ENCODE results near the gene ANO4.

The ANO4 gene

GRCh38 chr12:101173197-101173749, 378.7 kb downstream of the ANO4 start:
- peaks cover 0 to 5% (median 0%) of the 10 kb centered on the region in 3 donors for H3K9me3 ChIP-seq
- H3K4me3 ChIP-seq, result no peak overlapping the region
- no peaks in the 10 kb centered on the region for H3K27me3 ChIP-seq
- no peak for DNase-seq
- H3K4me1 ChIP-seq, result no peaks in the 10 kb centered on the region
- H3K27ac ChIP-seq, result no peak overlapping the region
- intact Hi-C loops (cut with DNase I; ENCODE audit: low total_unique reads), result no loop called here
- no peak for TF ChIP-seq CTCF (IDR thresholded peaks at IDR 0.05)
- no peaks in the 10 kb centered on the region for H3K36me3 ChIP-seq

DNA sequence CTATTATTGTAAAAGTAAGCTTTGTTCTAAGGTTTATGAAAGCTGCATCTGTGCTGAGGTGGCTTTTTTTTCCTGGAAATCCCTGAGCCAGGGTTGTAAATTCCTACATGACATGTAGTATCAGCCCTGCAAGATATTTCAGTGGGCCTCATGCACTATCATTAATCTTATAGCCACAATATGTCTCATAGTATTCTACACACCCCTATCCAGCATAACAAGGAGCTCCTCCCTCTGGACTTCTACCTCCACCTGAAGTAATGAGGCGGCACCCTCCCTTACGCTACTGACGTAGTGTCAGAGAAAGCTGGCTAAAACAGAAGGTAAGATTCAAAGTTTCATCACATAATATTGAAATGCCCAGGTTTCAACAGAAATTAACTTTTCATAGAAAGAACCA, 380.0 kb downstream of the ANO4 start:
- peaks cover 0 to 5% (median 0%) of the 10 kb centered on the region in 3 donors for H3K9me3 ChIP-seq
- H3K36me3 ChIP-seq, result no peaks in the 10 kb centered on the region
- no peaks in the 10 kb centered on the region for H3K4me1 ChIP-seq
- H3K4me3 ChIP-seq, result no peak overlapping the region
- DNase-seq, result no peak
- TF ChIP-seq CTCF (IDR thresholded peaks at IDR 0.05), result no peak
- H3K27ac ChIP-seq, result no peak overlapping the region
- intact Hi-C loops (cut with DNase I; ENCODE audit: low total_unique reads), result no loop called here
- no peaks in the 10 kb centered on the region for H3K27me3 ChIP-seq

Data from tibial artery (tissue), 4 donors.